GM18507 (cell line): Measurements from ENCODE around the gene HOXC9.

ENCODE experiments used
- DNase-seq: peaks from one replicate; pipeline ENCODE4 v3.0.0; 2011; ENCODE audit warnings: low read depth; ENCODE audit not compliant: insufficient read length; ENCODE audit errors: extremely low spot score
- FAIRE-seq: peaks from 2 replicates; lab custom pipeline; 2011; peaks lifted over from hg19 to GRCh38; lab: Jason Lieb, UNC

The HOXC9 gene

GRCh38 chr12:53984901-53985691 lies 14.9 kb upstream of the HOXC9 start, which contains the start of gene HOXC10:
HOXC10 (plus strand) TSS chr12:53985146; CDS start chr12:53985260, 114 bp downstream.
- FAIRE-seq (peak; percentile 75), DNase-seq (peak; percentile 61)

GRCh38 chr12:53985692-53985993 lies 14.3 kb upstream of the HOXC9 start:
- FAIRE-seq, result no peak
- DNase-seq, result no peak

- DNase-seq (no peak), FAIRE-seq (no peak)
Observed at GRCh38 chr12:53985994-53986685, 13.8 kb upstream of the HOXC9 start.

- DNase-seq (no peak), FAIRE-seq (no peak)
Observed at GRCh38 chr12:53986686-53987483, 13.1 kb upstream of the HOXC9 start.

- FAIRE-seq, result no peak
- no peak for DNase-seq
Observed at GRCh38 chr12:53987787-53988230, 12.2 kb upstream of the HOXC9 start.

GRCh38 chr12:53988541-53989226 lies 11.3 kb upstream of the HOXC9 start:
- no peak for DNase-seq
- no peak for FAIRE-seq

- FAIRE-seq (peak; percentile 85), DNase-seq (peak; percentile 29)
Observed at GRCh38 chr12:53989227-53990113, 10.5 kb upstream of the HOXC9 start.

GRCh38 chr12:53990311-53991076 lies 9.5 kb upstream of the HOXC9 start:
- no peak for FAIRE-seq
- DNase-seq, result no peak

- FAIRE-seq (no peak), DNase-seq (no peak)
Observed at GRCh38 chr12:53991077-53991460, 8.9 kb upstream of the HOXC9 start.

GRCh38 chr12:53992377-53992889 lies 7.5 kb upstream of the HOXC9 start:
- FAIRE-seq (no peak), DNase-seq (no peak)

- FAIRE-seq (no peak), DNase-seq (no peak)
Observed at GRCh38 chr12:53993162-53994008, 6.6 kb upstream of the HOXC9 start.

GRCh38 chr12:53994009-53994263 lies 6.0 kb upstream of the HOXC9 start:
- DNase-seq, result no peak
- no peak for FAIRE-seq

GRCh38 chr12:53994264-53995001 lies 5.5 kb upstream of the HOXC9 start:
- no peak for FAIRE-seq
- DNase-seq, result no peak

- FAIRE-seq (no peak), DNase-seq (no peak)
Observed at GRCh38 chr12:53995002-53995377, 5.0 kb upstream of the HOXC9 start.

GRCh38 chr12:53995378-53996239 lies 4.4 kb upstream of the HOXC9 start:
- no peak for DNase-seq
- no peak for FAIRE-seq
